ENCODE measurements around the gene FBXL15. TPM values are rescaled to one million over a fixed set of nuclear protein-coding genes. Genes with fewer than 3 reads are reported as not detected.

FBXL15 gene, protein sequence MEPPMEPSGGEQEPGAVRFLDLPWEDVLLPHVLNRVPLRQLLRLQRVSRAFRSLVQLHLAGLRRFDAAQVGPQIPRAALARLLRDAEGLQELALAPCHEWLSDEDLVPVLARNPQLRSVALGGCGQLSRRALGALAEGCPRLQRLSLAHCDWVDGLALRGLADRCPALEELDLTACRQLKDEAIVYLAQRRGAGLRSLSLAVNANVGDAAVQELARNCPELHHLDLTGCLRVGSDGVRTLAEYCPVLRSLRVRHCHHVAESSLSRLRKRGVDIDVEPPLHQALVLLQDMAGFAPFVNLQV
- total RNA-seq: 16.5 TPM

GRCh38 chr10:102420714-102421506 is at the start of gene FBXL15:
Gene FBXL15, plus strand, starts transcription at chr10:102420836. Its CDS starts 294 bp downstream, at chr10:102421130.
- DNase-seq (ENCODE audit: low spot score in 2 of 2): peak; percentile 85 to 99
- Histone ChIP-seq H3K27me3 (peaks cover 13% of the 10 kb centered on the region), H3K9me3 (no peaks in the 10 kb centered on the region), H3K4me1 (peaks cover 16 to 27% of the 10 kb centered on the region in 2 donors), H3K36me3 (peaks cover 11 to 15% of the 10 kb centered on the region in 2 donors), H3K4me3 (peak within 1 kb of the TSS; percentile 92 to 93), H3K27ac (peak within 1 kb of the TSS; percentile 85 to 86)
- TF ChIP-seq CTCF (IDR thresholded peaks at IDR 0.05): no peak
- intact Hi-C loops (cut with DNase I): loop anchor here (1.0 kb wide), 3 partner anchors 11 to 269 kb away; partner anchors contain the start of genes CUEDC2 and NOLC1

DNA sequence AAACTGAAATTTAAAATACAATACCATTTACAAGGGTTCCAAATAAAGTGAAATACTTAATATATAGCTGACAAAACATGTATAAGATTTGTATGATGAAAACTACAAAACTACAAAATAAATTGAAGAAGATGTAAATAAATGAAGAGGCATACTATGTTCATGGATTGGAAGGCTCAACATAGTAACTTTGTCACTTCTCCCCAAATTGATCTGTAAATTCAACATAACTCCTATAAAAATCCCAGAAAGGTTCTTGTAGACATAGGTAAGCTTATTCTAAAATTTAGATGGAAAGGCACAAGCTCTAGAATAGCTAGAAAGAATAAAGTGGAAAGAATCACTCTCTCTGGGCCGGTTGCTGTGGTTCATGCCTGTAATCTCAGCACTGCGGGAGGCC is 49.3 kb upstream of the FBXL15 start:
- H3K36me3 ChIP-seq: peaks cover 91 to 95% of the 10 kb centered on the region in 2 donors
- no peaks in the 10 kb centered on the region for H3K9me3 ChIP-seq
- no peak overlapping the region for H3K27ac ChIP-seq
- H3K4me1 ChIP-seq: no peaks in the 10 kb centered on the region
- DNase-seq (ENCODE audit: low spot score in 2 of 2): no peak
- H3K27me3 ChIP-seq: no peaks in the 10 kb centered on the region
- intact Hi-C loops (cut with DNase I): no loop called here
- no peak overlapping the region for H3K4me3 ChIP-seq
- no peak for TF ChIP-seq CTCF (IDR thresholded peaks at IDR 0.05)

- intact Hi-C loops (cut with DNase I): no loop called here
- Histone ChIP-seq H3K27me3 (no peaks in the 10 kb centered on the region), H3K9me3 (no peaks in the 10 kb centered on the region), H3K36me3 (peaks cover 91% of the 10 kb centered on the region in 2 donors), H3K27ac (no peak overlapping the region), H3K4me3 (no peak overlapping the region), H3K4me1 (no peaks in the 10 kb centered on the region)
- TF ChIP-seq CTCF (IDR thresholded peaks at IDR 0.05): no peak
- DNase-seq (ENCODE audit: low spot score in 2 of 2): no peak
Observed at GRCh38 chr10:102375250-102375649, 45.4 kb upstream of the FBXL15 start.

DNA sequence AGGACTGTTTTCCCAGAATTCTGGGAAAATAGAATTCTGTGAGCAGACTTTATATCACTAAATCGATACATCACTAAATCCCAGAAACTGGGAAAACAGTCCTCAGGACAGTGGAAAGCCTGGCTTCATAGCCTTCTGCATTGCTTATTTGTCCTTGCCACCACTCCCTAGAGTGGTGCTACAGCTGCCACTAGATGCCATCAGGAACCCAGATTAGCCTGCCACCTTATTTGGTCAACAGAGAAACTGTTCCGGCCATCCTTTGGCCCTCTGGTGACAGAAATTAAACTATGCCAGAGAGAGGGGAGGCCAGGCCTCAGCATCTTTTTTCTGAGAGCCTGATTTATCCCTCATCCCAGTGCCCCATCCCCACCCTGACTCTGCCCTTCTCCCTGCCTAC is 44.8 kb upstream of the FBXL15 start:
- no peak for TF ChIP-seq CTCF (IDR thresholded peaks at IDR 0.05)
- no peak overlapping the region for H3K4me3 ChIP-seq
- no peaks in the 10 kb centered on the region for H3K4me1 ChIP-seq
- H3K9me3 ChIP-seq: no peaks in the 10 kb centered on the region
- H3K27me3 ChIP-seq: no peaks in the 10 kb centered on the region
- no peak for DNase-seq (ENCODE audit: low spot score in 2 of 2)
- H3K36me3 ChIP-seq: peaks cover 91% of the 10 kb centered on the region in 2 donors
- H3K27ac ChIP-seq: no peak overlapping the region
- intact Hi-C loops (cut with DNase I): no loop called here

DNA sequence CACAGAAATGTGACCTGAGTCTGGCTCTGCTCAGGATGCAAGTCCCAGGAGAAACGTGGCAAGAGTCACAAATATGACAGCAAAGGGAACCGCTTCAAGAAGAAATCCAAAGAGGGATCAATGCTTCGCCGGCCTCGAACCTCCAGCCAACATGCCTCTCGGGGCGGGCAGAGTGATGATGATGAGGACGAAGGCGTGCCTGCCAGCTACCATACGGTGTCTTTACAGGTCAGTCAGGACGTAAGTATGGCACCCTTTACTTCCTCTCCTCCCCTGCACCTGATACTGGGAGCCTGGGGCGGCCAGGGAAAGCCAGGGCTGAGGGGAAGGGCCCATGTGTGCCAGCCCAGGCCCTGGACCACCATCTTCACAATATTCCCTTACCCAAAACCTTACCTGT is 43.7 kb upstream of the FBXL15 start:
- Histone ChIP-seq H3K4me3 (no peak overlapping the region), H3K36me3 (peaks cover 90 to 91% of the 10 kb centered on the region in 2 donors), H3K27ac (no peak overlapping the region), H3K4me1 (no peaks in the 10 kb centered on the region), H3K27me3 (no peaks in the 10 kb centered on the region), H3K9me3 (no peaks in the 10 kb centered on the region)
- intact Hi-C loops (cut with DNase I): no loop called here
- no peak for DNase-seq (ENCODE audit: low spot score in 2 of 2)
- no peak for TF ChIP-seq CTCF (IDR thresholded peaks at IDR 0.05)

Data from ascending aorta (tissue), 2 donors.